ENCODE data around the gene LOXL1.

The LOXL1 gene

GRCh38 chr15:73994912-73995622 is 68.8 kb downstream of the LOXL1 start:
- no peak for DNase-seq

- no peak for DNase-seq
Measured at GRCh38 chr15:73996267-73996666, 70.0 kb downstream of the LOXL1 start.

DNA sequence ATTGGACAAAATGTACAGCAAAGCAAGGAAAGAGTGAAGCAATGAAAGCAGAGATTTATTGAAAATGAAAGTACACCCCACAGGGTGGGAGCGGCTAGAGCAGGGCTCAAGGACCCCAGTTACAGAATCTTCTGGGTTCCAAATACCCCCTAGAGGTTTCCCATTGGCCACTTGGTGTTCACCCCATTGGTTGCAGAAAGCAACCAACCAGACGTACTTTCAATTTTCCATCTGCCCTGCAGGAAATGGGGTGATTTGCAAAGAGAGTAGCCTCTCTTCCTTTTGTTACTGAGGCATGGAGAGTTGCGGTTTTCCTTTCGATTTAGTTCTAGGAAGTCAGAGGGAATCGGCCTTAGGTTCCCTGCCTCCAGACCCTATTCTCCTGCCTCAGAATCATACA is 70.7 kb downstream of the LOXL1 start:
- no peak for DNase-seq

DNA sequence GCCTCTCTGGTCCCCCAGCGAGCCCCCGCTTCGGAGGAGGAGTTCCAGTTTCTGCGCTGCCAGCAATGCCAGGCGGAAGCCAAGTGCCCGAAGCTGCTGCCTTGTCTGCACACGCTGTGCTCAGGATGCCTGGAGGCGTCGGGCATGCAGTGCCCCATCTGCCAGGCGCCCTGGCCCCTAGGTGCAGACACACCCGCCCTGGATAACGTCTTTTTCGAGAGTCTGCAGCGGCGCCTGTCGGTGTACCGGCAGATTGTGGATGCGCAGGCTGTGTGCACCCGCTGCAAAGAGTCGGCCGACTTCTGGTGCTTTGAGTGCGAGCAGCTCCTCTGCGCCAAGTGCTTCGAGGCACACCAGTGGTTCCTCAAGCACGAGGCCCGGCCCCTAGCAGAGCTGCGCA is 71.7 kb downstream of the LOXL1 start:
- no peak for DNase-seq

All from COR-L47 (cell line).